GM18861 (cell line): Measurements from ENCODE around the gene VWC2.

Source experiments
- ATAC-seq: cut with Tn5 transposase; IDR thresholded peaks from one replicate; pipeline ENCODE4 v1.9.1; 2021; ENCODE audit not compliant: unreplicated experiment

Gene VWC2

DNA sequence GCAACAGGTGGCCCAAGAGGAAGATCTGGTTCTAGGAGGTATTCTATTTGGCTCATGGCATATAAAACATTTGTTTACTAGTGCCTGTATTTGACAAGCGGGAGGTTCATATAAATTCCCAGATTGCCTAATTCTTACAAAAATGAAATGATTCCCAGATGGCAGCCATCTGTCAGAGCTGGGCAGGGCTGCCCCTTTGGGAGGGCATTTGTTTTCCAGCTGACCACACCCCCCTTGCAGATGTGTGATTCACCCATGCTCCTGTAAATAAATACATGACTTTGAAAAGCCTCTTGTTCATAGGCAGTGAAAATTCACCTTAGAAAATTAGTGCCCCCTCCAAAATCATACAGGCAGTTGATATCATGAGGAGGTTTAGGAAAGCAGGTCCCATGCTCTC lies 8.6 kb downstream of the VWC2 start:
- no peak for ATAC-seq

GRCh38 chr7:49783446-49783845 lies 10.0 kb downstream of the VWC2 start:
- no peak for ATAC-seq

GRCh38 chr7:49787980-49788379 lies 14.5 kb downstream of the VWC2 start:
- ATAC-seq: no peak

- no peak for ATAC-seq
These were observed 15.1 kb downstream of the VWC2 start for GRCh38 chr7:49788455-49789059.

DNA sequence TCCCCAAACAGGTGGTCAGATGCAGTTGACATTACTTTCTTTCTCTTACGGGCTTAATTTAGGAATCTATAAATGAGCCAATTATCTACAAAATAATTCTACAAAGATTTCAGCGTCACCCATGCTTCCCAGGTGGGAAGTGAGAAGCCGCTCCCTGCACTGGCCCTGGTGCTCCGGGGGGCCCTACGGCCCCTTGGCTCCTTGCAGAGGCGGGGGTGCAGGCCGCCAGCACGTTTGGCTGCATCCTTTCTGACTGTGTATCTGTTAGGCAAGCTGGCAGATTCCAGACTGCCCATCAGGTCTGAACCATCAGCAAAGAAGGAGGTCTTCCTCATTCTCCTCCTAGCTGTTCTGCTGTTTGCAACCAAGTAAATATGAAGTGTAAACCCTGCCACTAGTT lies 16.3 kb downstream of the VWC2 start:
- no peak for ATAC-seq

- ATAC-seq: no peak
These were observed 16.8 kb downstream of the VWC2 start for GRCh38 chr7:49790209-49790608.

DNA sequence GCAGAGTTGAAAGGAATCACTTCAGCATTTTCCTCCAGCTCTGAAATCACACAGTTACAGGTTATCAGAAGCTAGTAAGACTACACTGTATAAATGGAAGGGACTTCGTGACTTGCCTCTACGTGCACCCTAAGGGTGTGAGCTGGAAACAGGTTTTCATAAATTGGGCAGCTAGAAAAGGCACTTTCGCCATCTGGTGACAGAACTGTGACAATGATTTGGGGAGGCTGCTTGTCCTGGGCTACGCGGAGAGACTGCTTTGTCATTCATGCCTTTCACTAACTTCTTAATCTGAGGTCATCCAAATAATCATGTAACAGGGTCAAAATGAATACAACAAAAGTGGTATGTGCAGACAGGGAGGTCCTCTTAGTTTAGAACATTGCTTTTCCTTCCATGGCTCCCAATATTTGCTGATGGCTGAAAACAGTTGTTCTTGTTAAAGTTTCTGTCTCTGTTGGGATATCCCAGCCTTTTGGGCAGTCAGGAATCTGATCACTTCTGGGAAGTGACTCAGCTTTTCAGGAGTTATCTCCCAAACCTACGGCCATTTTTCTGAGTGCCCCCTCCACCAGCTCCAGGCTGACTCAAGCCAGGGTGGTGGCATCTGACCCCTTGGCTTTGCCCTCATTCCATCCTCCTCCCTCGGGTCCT lies 17.8 kb downstream of the VWC2 start:
- ATAC-seq: peak; percentile 80

DNA sequence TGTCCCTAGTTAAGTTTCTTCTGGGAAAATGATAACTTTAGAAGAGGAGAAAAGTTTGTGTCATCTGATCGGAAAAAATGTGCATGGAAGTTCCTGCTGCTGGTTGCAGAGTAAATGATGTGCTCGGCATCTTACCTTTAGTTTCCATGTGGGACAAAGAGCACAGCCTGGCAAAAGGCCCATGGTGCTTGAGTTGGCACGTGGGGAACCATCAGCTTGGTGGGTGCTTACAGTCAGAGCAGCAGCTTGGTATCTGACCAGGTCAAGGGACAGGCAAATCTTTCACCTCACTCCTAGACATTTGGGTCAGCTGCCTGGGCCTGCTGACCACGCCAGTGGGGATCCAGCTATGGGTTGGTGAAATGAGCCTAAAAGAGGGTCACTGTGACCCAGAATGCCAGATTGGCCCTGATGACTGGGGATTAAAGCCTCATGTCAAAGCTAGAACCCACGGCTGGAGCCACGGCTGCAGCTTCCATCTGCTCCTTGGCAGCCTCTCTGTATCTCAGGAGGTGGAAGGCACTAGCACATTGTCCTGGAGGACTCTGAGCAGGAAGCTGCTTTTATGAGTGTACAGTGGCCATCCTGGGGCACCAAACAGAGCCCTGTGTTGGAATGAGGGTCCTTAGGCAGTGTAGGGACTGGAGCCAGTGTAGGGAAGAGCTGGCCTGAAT lies 24.7 kb downstream of the VWC2 start:
- ATAC-seq: no peak

GRCh38 chr7:49800031-49800430 lies 26.6 kb downstream of the VWC2 start:
- no peak for ATAC-seq

DNA sequence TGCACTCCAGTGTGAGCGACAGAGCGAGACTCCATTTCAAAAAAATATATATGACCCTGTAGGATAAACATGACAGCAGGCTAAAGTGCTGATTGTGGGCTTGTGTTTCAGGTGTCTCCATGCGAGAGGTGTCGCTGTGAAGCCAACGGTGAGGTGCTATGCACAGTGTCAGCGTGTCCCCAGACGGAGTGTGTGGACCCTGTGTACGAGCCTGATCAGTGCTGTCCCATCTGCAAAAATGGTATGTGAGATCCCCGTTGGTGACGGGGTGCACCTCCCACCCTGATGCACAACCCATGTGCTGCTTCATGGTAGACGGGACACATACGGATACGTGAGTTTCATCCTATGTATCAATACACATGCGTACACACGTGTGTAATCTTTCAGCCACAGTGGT lies 29.2 kb downstream of the VWC2 start:
- no peak for ATAC-seq

DNA sequence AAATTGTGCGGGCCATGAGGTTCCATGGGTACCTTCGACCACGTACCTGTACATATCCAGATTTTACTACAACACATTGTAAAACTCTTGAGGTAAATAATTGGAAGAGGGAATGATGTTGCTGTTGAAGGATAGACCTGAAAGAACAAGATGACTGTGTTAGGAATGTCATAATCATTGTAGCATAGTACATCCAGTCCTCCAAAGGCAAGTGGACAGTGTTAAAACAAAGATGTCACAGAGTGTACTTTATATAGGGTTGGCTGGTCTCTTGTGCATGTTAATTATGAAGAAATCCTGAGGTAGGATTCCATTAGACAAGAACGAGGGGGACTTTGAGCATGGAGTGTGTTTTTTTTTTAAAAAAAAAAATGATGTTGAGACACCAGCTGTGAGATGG lies 30.4 kb downstream of the VWC2 start:
- no peak for ATAC-seq

GRCh38 chr7:49805371-49806007 lies 32.1 kb downstream of the VWC2 start:
- no peak for ATAC-seq

GRCh38 chr7:49812534-49812933 lies 39.1 kb downstream of the VWC2 start:
- ATAC-seq: peak; percentile 60

GRCh38 chr7:49817279-49817678 lies 43.8 kb downstream of the VWC2 start:
- no peak for ATAC-seq

DNA sequence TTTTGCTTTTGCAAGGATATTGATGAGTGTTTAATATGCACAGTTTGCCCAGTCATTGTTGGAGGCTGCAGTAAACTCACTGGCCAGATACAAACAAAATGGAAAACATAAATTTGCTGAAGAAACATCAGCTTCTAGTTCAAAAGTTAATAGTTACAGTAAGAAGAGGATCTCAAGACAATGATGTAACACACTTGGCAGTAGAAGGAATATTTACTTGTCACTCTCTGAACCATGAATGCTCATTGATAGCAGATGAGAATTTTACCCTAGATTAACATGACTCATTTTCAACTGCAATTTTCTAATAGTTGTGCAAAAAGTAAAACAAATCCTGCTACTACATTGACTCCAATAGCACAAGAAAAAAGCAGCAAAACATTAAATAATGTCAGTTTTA lies 47.7 kb downstream of the VWC2 start:
- no peak for ATAC-seq

- ATAC-seq: no peak
These were observed 49.4 kb downstream of the VWC2 start for GRCh38 chr7:49822856-49823255.

DNA sequence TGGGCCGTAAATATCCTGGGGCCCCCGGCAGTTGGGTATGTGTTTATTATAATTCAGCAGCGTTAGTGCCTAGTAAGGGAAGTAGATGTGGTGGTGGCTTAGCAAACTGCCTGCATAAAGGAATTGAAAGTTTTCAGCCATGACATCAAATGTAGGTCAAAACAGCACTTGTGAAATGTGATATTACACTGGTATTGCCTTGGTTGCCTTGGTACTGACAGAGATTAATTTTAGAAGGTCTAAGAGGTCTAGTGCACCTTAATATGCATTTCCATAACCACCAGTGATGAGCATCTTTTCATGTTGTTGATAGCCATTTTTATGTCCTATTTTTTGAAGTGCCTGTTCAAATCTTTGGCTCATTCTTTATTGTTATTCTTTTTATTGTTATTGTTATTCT lies 50.1 kb downstream of the VWC2 start:
- ATAC-seq: no peak

DNA sequence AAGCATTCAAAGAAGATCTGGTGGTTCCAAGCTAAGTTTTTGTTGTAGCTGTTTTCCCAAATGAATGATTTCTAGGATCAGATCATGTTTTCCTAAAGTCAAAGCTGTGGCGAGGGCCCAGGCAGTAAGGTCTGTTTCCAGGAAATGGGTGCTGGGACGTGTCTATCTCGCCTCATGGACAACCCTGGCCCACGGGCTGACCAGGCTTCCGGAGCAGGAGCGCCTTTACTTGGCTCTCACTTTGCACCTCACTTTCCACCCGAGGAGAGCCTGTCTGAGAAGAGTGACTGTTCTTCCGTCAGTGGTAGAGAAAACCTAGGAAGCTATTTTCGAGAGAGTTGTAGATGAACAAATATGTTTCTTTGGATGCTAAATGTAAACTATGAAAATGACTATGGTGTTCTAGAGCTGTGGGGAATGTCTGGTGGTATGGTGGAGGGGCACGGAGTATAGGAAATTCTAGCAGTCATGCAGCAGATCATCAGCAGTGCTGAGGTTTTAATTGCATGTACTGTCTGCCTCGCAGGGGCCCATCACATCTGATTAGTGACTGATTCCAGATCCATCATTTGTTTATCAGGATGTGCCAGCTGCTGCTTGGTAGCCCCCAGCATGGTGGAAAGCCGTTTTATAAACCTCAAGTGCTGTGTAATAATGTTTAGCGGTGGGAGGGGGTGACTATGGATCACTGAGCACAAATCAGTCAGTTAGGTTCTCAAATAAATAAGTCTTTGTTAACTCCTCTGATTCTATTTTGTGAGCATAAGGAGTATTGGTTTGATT lies 66.6 kb downstream of the VWC2 start:
- ATAC-seq: no peak

DNA sequence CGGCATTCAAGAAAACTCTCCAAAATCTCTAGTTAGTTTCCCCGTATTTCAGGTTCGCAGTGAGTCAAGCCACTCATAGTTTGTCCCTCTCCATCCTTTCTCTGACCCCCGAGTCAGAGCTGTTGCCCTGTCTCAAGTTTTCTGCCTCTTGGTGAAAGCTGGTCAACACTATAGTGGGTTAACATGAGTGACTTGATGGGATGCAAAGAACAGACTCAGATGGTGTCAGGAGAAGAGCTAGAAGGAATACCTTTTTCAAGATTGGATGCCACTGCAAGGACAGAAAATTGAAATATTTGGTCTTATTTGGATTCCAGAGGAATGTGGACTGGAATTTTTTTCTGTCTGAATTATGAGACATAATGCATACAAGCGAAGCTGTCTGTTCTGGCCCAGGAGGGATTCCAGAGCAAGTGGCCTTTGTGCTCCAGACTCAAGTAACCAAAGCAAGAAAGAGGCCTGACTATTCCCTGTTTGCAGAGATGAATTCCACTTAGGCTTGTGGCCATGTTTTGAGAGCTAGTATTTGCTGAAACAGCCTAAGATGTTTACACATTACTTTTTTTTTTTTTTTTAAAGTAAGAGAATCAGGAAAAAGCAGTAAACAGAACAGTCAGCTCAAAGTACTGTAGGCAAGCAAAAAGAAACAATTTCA lies 67.4 kb downstream of the VWC2 start:
- ATAC-seq: no peak

- no peak for ATAC-seq
These were observed 72.2 kb downstream of the VWC2 start for GRCh38 chr7:49845626-49846025.
